Prostate gland (tissue), 2 donors: ENCODE data around the gene NSD2.

Experiments used
- CTCF ChIP-seq, 4 experiments: fragments of 200-600 bp in 2 of 4; fragments of 450-650 bp in 2 of 4; sonication (generic) in 2 of 4; IDR thresholded peaks; 1 replicate in 3 of 4; 2 replicates in 1 of 4; pipeline ENCODE4 v1.5.1; 2016 to 2019; ENCODE audit warnings: antibody characterized with exemption in 4 of 4, mild to moderate bottlenecking in 2 of 4, moderate library complexity in 2 of 4
- POLR2A ChIP-seq: fragments of 450-650 bp; IDR thresholded peaks from one replicate; pipeline ENCODE4 v1.6.1; 2016; ENCODE audit warnings: antibody characterized with exemption, mild to moderate bottlenecking

- no peak for TF ChIP-seq CTCF (IDR thresholded peaks at IDR 0.05)
- no peak for TF ChIP-seq POLR2A
Measured at GRCh38 chr4:2024683-2025082, 153.5 kb downstream of the NSD2 start.
